HG03039 (cell line): Measurements from ENCODE around the gene RNF138.
A peak's percentile ranks its signal among the peaks of the same experiment; 100 is the strongest.
"Not testable (repeated sequence)": the region's sequence is repeated elsewhere in the genome, so short reads cannot be mapped to it uniquely, and the experiment has no call there.

Experiments
- ATAC-seq: cut with Tn5 transposase; IDR thresholded peaks from one replicate; pipeline ENCODE4 v1.9.1; 2021; ENCODE audit warnings: mild to moderate bottlenecking, moderate library complexity; ENCODE audit not compliant: unreplicated experiment

The RNF138 gene, protein sequence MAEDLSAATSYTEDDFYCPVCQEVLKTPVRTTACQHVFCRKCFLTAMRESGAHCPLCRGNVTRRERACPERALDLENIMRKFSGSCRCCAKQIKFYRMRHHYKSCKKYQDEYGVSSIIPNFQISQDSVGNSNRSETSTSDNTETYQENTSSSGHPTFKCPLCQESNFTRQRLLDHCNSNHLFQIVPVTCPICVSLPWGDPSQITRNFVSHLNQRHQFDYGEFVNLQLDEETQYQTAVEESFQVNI

GRCh38 chr18:32091724-32092421 lies at the start of gene RNF138:
Gene RNF138, plus strand, starts transcription at chr18:32091874. Its CDS starts 903 bp downstream, at chr18:32092777.
- ATAC-seq: peak; percentile 51

DNA sequence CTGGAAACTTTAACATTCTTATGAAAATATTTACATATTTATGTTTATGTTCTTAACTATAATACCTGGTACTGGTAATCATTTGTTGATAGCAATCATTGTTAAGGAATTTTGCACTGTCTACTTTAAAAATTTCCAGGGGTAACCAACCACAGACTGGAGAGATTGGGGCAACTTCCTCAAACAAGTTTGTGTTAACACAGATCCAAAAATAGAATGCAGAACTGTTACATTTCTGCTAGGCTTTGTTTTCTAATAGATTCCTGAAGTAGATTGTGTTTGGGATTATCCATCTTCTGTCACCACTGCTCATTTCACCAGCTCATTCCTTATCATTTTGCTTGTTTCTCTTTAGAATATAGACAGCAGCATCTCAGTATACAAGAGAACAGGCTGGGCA lies 49.3 kb upstream of the RNF138 start:
- no peak for ATAC-seq

GRCh38 chr18:32048507-32049091 lies 43.1 kb upstream of the RNF138 start:
- peak; percentile 54 for ATAC-seq

DNA sequence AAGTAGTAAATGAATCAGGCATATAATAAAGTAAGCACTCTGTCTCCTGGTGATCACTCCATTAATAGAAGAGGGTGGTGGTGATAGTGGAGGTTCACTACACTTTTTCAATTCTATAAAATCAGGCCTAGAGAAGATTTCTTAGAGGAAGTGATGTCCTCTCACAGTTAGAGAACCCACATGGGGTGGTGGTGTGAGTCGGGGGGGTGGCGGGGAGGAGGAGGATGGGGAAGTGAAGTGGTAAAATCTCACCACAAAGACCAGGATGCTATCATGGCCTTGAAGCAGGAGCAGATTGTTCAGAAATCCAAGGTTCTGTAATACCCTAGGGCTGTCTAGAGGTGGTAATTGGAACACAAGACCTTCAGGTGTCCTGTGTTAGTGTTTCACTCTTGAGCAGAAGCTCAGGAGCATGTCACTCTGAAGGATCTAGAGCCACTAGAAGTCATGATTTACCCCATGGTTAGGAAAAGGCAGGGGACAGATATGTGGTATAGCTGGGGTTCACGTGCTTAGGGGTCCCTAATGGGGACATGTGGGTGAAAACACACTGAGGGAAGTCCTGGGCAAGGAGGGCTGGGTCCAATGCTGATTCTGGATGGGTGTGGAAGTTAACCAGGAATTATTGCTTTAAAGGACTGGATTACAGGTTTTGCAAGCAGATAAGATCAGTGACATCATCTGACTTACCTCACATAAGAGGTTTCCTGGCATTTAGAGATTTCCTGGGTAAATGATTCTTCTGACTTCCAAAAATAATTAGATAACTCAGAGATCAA lies 42.1 kb upstream of the RNF138 start:
- ATAC-seq: no peak

DNA sequence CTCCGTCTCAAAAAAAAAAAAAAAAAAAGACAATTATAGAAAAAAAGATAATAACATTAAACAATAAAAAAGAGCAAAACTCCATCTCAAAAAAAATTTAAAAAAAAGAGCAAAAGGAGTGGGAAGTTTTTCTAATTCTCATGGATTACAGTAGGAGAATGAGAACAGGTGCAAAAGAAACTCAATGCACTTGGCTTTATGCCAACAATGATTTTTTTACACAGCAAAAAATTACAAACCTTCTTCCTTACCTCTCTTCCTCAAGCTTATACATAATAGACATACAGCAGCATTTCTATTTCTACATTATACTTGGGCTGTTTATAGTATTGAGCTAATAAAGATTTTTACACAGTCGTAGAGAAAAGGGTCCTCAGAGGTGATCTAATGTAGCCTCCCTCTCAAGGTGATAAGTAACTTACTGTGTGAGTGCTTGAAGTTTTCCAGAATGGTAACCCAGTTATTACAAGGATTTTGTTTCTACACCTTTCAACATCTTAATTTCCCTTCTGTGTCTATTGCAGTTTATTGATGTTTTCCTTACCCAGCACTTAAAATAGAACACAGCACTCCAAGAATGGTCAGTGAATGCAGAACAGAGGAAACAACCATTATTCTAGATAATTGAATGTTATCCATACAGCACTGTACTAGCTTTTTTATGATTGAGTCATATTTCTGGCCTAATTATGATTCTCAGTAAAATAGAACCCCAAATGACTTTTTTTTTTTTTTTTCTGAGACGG lies 34.9 kb upstream of the RNF138 start:
- no peak for ATAC-seq

- ATAC-seq: no peak
These were observed 34.0 kb upstream of the RNF138 start for GRCh38 chr18:32057624-32058165.

GRCh38 chr18:32060026-32060425 lies 31.6 kb upstream of the RNF138 start:
- ATAC-seq: no peak

DNA sequence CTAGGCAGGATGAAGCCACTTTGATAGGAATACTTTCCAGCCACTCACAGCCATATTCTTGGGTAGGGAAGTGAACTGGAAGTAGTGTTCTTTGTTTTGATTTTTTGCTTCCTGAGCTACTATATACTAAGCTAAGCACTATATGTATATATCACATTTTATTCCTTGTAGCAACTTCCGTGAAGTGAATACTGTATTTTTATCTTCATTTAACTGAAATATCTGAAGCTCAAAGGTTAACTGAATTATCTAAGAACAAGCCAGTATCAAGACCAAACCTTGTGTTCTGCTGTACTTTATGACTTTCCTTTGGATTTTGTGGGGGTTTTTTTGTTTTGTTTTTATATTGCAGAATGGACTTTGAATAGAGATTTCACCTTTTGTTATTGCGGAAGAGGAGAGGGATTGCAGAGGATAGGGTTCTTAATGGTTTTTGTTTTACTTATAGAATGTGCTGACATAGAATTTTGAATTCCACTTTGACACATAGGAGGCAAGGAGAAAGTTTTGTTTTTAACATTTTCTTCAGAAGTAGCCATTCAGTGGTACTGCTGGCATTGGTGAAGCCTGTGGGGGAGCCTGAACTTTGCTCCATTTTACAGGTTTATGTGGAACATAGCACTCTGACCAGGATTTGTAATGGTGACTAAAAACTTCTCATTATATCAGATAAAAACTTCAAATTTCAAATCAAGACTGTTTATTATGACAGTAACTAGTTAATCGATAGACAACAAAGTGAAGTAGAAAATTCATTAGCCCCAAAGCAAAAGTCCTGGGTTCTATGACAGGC lies 24.1 kb upstream of the RNF138 start:
- ATAC-seq: no peak

- ATAC-seq: no peak
These were observed 19.4 kb upstream of the RNF138 start for GRCh38 chr18:32072321-32072720.

GRCh38 chr18:32074206-32074605 lies 17.5 kb upstream of the RNF138 start:
- ATAC-seq: no peak

DNA sequence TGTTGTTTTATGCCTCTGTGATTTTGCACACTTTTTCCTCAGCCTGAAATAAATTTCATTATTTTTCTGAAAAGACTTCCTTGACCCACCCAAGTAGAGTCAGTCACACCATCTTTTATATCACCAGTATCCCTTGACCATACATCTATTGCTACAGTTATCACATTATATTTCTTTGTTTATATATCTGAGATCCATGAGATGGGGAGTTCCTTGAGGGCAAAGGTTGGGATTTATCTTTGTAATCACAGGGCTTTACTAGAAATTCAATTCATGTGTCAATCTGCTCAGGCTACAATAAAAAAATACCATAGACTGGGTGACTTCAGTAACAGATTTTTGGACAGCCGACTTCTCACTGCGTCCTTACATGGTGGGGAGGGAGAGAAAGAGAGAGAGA lies 12.8 kb upstream of the RNF138 start:
- ATAC-seq: no peak

DNA sequence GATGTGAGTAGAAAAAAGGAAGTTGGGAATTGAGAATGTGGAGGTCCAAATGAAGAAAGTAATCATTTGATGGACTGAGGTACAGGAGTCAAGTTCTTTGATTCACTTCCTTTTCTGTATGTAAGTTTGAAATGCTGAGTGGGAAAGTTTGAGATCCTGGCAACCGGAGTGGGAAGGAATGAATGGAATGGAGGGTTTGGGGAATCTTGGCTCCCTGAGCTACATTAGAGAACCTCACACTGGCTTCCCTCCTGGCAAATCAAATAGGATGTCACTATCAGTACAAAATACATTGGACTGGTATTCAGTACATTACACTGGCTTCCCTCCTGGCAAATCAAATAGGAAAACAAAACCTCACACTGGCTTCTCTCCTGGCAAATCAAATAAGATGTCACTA lies 9.8 kb upstream of the RNF138 start:
- no peak for ATAC-seq

- no peak for ATAC-seq
These were observed 7.9 kb upstream of the RNF138 start for GRCh38 chr18:32083781-32084180.

DNA sequence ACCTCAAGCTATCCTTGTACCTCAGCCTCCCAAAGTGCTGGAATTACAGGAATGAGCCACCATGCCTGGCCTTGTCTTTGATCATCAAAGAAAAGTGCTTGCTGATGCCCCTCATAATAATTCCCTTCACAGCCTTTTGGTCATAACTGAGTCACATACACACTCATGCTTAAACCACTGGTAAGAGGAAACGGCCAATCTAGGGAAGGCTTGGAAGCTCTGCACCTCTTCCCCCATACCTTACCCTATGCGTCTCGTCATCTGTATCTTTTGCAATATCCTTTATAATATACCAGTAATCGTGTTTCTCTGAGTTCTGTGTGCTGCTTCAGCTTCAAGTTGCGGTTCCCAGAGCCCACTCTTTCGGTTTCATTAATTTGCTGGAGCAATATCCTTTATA lies 4.8 kb upstream of the RNF138 start:
- no peak for ATAC-seq

GRCh38 chr18:32090831-32091230 lies 843 bp upstream of the RNF138 start:
- ATAC-seq: not testable (repeated sequence)

DNA sequence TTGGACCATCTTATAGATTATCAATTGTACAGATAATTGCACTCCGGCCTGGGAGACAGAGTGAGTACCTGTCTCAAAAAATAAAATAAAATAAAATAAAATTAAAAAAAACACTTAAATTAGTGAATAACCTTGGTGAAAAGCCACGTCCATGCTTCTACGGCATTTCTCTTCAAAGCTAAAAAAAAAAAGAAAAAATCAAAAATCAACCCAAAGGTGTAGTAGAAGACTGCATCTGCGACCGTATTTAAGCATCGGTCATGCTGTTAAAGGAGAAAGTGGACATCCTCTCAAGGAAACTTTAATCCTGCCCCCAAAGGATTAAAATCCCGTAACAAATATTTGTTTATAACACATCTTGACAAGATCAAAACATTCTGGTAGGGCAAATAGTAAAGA lies 350 bp upstream of the RNF138 start:
- ATAC-seq: no peak

DNA sequence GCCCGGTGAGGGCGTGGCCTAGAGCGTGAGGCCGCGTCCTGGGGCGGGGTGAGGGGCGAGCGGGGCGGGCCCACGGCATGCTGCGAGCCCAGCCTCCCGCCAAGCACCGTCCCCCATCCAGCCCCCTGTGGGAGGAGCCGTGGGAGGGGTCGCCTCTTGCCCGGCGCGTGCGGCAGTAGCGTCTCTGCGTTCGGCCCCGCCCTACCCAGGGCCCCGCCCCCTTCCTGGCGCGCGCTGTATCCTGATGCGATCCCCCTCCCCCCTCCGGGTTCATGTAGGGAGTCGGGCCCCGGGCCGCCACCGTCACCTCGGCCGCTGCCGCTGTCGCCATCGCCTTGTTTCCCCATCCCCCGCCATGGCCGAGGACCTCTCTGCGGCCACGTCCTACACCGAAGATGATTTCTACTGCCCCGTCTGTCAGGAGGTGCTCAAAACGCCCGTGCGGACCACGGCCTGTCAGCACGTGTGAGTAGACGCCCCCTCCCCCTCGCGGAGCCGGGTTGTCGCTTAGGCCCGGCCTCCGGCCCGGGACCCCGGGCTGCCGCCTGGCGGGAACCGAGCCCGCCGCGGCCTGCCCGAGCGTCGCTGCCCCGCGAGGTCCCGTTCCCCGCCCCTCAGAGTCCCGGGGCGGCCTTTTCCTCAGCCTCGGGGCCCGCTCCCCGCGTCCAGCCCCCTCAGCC lies 888 bp downstream of the RNF138 start:
- ATAC-seq: peak; percentile 83

DNA sequence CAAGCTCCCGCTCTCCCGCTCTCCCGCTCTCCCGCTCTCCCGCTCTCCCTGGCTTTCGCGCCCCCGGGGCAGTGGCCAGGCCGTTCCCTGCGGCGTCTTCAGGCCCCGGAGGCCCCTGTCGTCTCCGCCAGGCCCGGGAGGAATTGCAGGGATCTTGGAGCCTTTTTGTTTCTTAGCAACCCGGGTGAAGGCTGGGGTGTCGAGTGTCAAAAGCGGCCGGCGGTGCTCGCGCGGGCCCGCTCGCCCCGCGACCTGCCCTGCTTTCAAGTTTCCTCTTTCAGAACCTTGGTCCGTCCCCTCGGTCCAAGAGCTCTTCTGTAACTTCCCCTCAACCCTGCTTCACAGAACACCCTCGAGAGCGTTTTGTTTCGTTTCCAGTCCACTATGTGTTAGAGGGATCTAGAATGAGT lies 1.4 kb downstream of the RNF138 start:
- ATAC-seq: peak; percentile 29

- no peak for ATAC-seq
These were observed 1.8 kb downstream of the RNF138 start for GRCh38 chr18:32093523-32093922.
